DOHH2 (cell line): ENCODE results near the gene KRTAP22-2.

Experiments used
- H3F3A ChIP-seq: fragments of 200-600 bp; sonication (generic), shearing (Covaris generic); 2 replicates; pipeline ENCODE4 v1.6.0; 2016; ENCODE audit warnings: antibody characterized with exemption, mild to moderate bottlenecking; ENCODE audit not compliant: control insufficient read depth, insufficient read depth
- H3K27ac ChIP-seq: fragments of 200-600 bp; sonication (generic); 2 replicates; pipeline ENCODE4 v1.5.1; 2014; ENCODE audit warnings: low read depth, mild to moderate bottlenecking, low read length, moderate library complexity
- H3K27me3 ChIP-seq: fragments of 200-600 bp; sonication (generic); 2 replicates; pipeline ENCODE4 v1.6.1; 2014; ENCODE audit warnings: mild to moderate bottlenecking, low read length, mixed read lengths; ENCODE audit not compliant: control insufficient read depth
- H3K36me3 ChIP-seq: fragments of 200-600 bp; sonication (generic); 2 replicates; pipeline ENCODE4 v1.6.1; 2014; ENCODE audit warnings: mild to moderate bottlenecking, low read length, moderate library complexity, mixed read lengths; ENCODE audit not compliant: control insufficient read depth
- H3K4me1 ChIP-seq: fragments of 200-600 bp; sonication (generic); 2 replicates; pipeline ENCODE4 v1.6.1; 2014; ENCODE audit warnings: mild to moderate bottlenecking, low read length, mixed read lengths; ENCODE audit not compliant: control insufficient read depth
- H3K4me2 ChIP-seq: fragments of 200-600 bp; sonication (generic); 2 replicates; pipeline ENCODE4 v1.6.0; 2014; ENCODE audit warnings: mild to moderate bottlenecking, low read length, moderate library complexity
- H3K4me3 ChIP-seq: fragments of 200-600 bp; sonication (generic); 2 replicates; pipeline ENCODE4 v1.5.1; 2014; ENCODE audit warnings: mild to moderate bottlenecking, low read length, mixed read lengths
- H3K79me2 ChIP-seq: fragments of 200-600 bp; sonication (generic); 2 replicates; pipeline ENCODE4 v1.6.1; 2014; ENCODE audit warnings: mild to moderate bottlenecking, low read length, mixed read lengths; ENCODE audit not compliant: control insufficient read depth
- H3K9me2 ChIP-seq: fragments of 200-600 bp; sonication (generic); replicated peaks from 2 replicates; pipeline ENCODE4 v1.6.1; 2014; ENCODE audit warnings: mild to moderate bottlenecking, low read length, mixed read lengths; ENCODE audit not compliant: control insufficient read depth
- H3K9me3 ChIP-seq: fragments of 200-600 bp; sonication (generic); 2 replicates; pipeline ENCODE4 v1.6.1; 2014; ENCODE audit warnings: antibody characterized with exemption, low read length, mixed read lengths; ENCODE audit not compliant: control insufficient read depth, insufficient read depth
- H4K20me1 ChIP-seq: fragments of 200-600 bp; sonication (generic); 2 replicates; pipeline ENCODE4 v1.6.0; 2014; ENCODE audit warnings: low read depth, mild to moderate bottlenecking, antibody characterized with exemption, low read length, moderate library complexity; ENCODE audit not compliant: control insufficient read depth, insufficient read depth
- CTCF ChIP-seq: fragments of 200-600 bp; sonication (generic); IDR thresholded peaks from one replicate; pipeline ENCODE4 v1.5.1; 2014; ENCODE audit warnings: antibody characterized with exemption, mild to moderate bottlenecking, low read depth, low read length; ENCODE audit not compliant: poor library complexity, severe bottlenecking
- EZH2phosphoT487 ChIP-seq: fragments of 200-600 bp; sonication (generic); IDR thresholded peaks from 2 replicates; pipeline ENCODE4 v1.6.1; 2017; ENCODE audit warnings: borderline replicate concordance, mild to moderate bottlenecking, antibody characterized with exemption, low read length, moderate library complexity, mixed read lengths

The KRTAP22-2 gene

DNA sequence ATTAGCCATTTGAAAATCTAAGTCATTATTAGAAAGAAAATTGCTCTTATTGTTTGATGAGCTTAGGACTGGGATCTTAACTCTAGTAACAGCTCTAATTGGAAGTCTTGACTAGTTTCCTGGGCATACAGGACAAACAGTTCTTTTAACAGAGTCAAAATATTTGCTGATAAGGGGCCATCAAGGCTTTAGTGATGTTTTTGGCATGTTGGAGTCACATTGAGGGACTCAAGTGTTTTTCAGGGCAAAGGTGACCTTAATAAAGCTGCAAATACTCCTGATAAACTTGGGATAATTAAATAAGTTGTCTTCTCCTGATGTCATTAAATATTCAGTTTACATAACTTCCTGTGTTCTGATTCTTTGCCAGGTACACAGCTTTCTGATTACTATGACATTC lies 22.6 kb downstream of the KRTAP22-2 start:
- Histone ChIP-seq H3K27ac (no peak overlapping the region), H3K79me2 (no peaks in the 10 kb centered on the region), H3K4me3 (no peak overlapping the region), H3K9me3 (no peaks in the 10 kb centered on the region), H4K20me1 (no peaks in the 10 kb centered on the region), H3K4me1 (no peaks in the 10 kb centered on the region), H3K4me2 (no peak overlapping the region), H3K9me2 (no peaks in the 10 kb centered on the region), H3K36me3 (no peaks in the 10 kb centered on the region), H3K27me3 (no peaks in the 10 kb centered on the region), H3F3A (no peaks in the 10 kb centered on the region)
- TF ChIP-seq EZH2phosphoT487, result no peak
- TF ChIP-seq CTCF, result no peak

DNA sequence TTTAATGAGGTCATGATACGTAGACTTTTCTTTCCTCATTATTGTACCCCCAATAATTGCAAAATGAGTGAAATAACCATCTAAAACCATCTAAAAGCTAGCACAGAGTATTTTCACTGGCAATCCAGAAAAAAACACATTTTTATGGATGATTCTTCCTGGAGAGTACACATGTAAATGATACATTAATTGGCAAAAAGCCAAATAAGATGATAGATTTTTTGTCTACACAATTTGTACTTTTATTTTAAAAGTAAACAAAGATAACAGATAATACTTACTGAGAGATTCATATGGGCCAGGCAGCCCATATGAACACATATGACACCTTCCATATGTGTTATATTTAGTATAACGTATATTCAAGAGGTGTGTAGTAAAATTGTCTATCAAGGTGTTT lies 26.6 kb downstream of the KRTAP22-2 start:
- TF ChIP-seq EZH2phosphoT487 (no peak), CTCF (no peak)

GRCh38 chr21:30563072-30563471 lies 27.1 kb downstream of the KRTAP22-2 start:
- Histone ChIP-seq H3K4me3 (no peak overlapping the region), H3K4me2 (no peak overlapping the region), H3F3A (no peaks in the 10 kb centered on the region), H3K27ac (no peak overlapping the region), H3K79me2 (no peaks in the 10 kb centered on the region), H4K20me1 (no peaks in the 10 kb centered on the region), H3K4me1 (no peaks in the 10 kb centered on the region), H3K36me3 (no peaks in the 10 kb centered on the region), H3K9me3 (no peaks in the 10 kb centered on the region), H3K27me3 (no peaks in the 10 kb centered on the region), H3K9me2 (no peaks in the 10 kb centered on the region)
- TF ChIP-seq EZH2phosphoT487, result no peak
- no peak for TF ChIP-seq CTCF

More for the DNA sequence above, 26.6 kb downstream of the KRTAP22-2 start:
- H3K79me2 ChIP-seq, result no peaks in the 10 kb centered on the region
- H3K9me2 ChIP-seq, result no peaks in the 10 kb centered on the region
- no peaks in the 10 kb centered on the region for H4K20me1 ChIP-seq
- no peaks in the 10 kb centered on the region for H3K4me1 ChIP-seq
- H3K4me2 ChIP-seq, result no peak overlapping the region
- H3K27me3 ChIP-seq, result no peaks in the 10 kb centered on the region
- H3K36me3 ChIP-seq, result no peaks in the 10 kb centered on the region
- no peaks in the 10 kb centered on the region for H3K9me3 ChIP-seq
- H3F3A ChIP-seq, result no peaks in the 10 kb centered on the region
- H3K4me3 ChIP-seq, result no peak overlapping the region
- no peak overlapping the region for H3K27ac ChIP-seq

DNA sequence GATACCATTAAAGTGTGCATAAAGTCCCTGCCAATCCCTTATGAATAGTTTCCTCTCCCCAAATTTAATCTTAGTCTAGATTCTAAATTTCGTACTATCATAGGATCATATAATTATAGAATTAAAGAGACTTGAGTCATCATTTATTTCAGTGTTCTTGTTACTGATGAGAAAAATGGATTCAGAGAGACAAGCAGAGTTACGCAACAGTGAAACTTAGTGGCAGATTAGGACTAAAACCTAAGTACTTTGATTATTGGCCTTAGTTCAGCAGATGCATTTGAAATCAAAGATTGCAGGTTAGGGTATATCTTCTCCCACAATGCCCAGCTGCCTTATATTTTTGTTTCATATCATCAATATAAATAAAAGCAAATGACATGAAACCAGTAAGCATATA lies 28.2 kb downstream of the KRTAP22-2 start:
- Histone ChIP-seq H3F3A (no peaks in the 10 kb centered on the region), H3K27ac (no peak overlapping the region), H3K4me2 (no peak overlapping the region), H3K4me3 (no peak overlapping the region), H3K9me2 (no peaks in the 10 kb centered on the region), H3K79me2 (no peaks in the 10 kb centered on the region), H3K27me3 (no peaks in the 10 kb centered on the region), H3K36me3 (no peaks in the 10 kb centered on the region), H3K9me3 (no peaks in the 10 kb centered on the region), H3K4me1 (no peaks in the 10 kb centered on the region), H4K20me1 (no peaks in the 10 kb centered on the region)
- TF ChIP-seq CTCF (no peak), EZH2phosphoT487 (no peak)
